Common myeloid progenitor, CD34-positive (primary cell): ENCODE results near the gene EEF1AKMT2.

Source experiments
- CTCF ChIA-PET: fragments of 350-600 bp; sonication (Branson Sonifier 250); formaldehyde crosslinking; loops from one replicate; lab custom pipeline; 2021; ENCODE audit warnings: antibody characterized with exemption; lab: Charles Lee
- POLR2A ChIA-PET: fragments of 350-600 bp; sonication (Branson Sonifier 250); formaldehyde crosslinking; loops from one replicate; lab custom pipeline; 2021; ENCODE audit warnings: antibody characterized with exemption; lab: Charles Lee
- DNase-seq, 3 donors: peaks; one replicate each; pipeline versions ENCODE4 v3.0.0 to v3.0.0-alpha.2; 2013
- H3K27ac ChIP-seq, 2 experiments: 1 replicate in 1 of 2; 2 replicates in 1 of 2; pipeline ENCODE4 v1.7.0; 2013; ENCODE audit warnings: inconsistent platforms in 2 of 2, low read length in 2 of 2, mild to moderate bottlenecking in 2 of 2, low read depth in 1 of 2, moderate library complexity in 1 of 2; ENCODE audit not compliant: severe bottlenecking in 2 of 2, insufficient read depth in 1 of 2, poor library complexity in 1 of 2
- H3K27me3 ChIP-seq, 5 experiments: replicated peaks in 2 of 5; 1 replicate in 3 of 5; 2 replicates in 2 of 5; pipeline versions ENCODE4 v1.6.1 to v1.7.0; 2013; ENCODE audit warnings: low read length in 4 of 5, mild to moderate bottlenecking in 2 of 5, moderate library complexity in 2 of 5, inconsistent platforms in 1 of 5; ENCODE audit not compliant: insufficient read depth in 5 of 5, control insufficient read depth in 4 of 5
- H3K36me3 ChIP-seq, 4 experiments: 1 replicate in 2 of 4; 2 replicates in 2 of 4; pipeline versions ENCODE4 v1.6.1 to v1.7.0; 2013; ENCODE audit warnings: low read length in 3 of 4, control low read depth in 1 of 4, mild to moderate bottlenecking in 1 of 4; ENCODE audit not compliant: control insufficient read depth in 4 of 4, insufficient read depth in 4 of 4
- H3K4me1 ChIP-seq, 4 experiments: 1 replicate in 3 of 4; 2 replicates in 1 of 4; pipeline versions ENCODE4 v1.6.1 to v1.7.1; 2013; ENCODE audit warnings: low read length in 3 of 4, mild to moderate bottlenecking in 3 of 4, control low read depth in 1 of 4, inconsistent platforms in 1 of 4, moderate library complexity in 1 of 4; ENCODE audit not compliant: control insufficient read depth in 4 of 4, insufficient read depth in 4 of 4; ENCODE audit errors: control extremely low read depth in 1 of 4
- H3K4me3 ChIP-seq, 7 experiments: 1 replicate in 4 of 7; 2 replicates in 3 of 7; pipeline versions ENCODE4 v1.5.1 to v1.7.0; 2013; ENCODE audit warnings: mild to moderate bottlenecking in 7 of 7, low read length in 6 of 7, moderate library complexity in 6 of 7, inconsistent platforms in 2 of 7, low read depth in 2 of 7, control low read depth in 1 of 7; ENCODE audit not compliant: insufficient read depth in 4 of 7, control insufficient read depth in 1 of 7; ENCODE audit errors: extremely low read depth in 1 of 7
- H3K9me3 ChIP-seq, 5 experiments: 1 replicate in 4 of 5; 2 replicates in 1 of 5; pipeline versions ENCODE4 v1.6.1 to v1.7.1; 2013; ENCODE audit warnings: low read length in 4 of 5, mild to moderate bottlenecking in 2 of 5, inconsistent platforms in 1 of 5, low read depth in 1 of 5, moderate library complexity in 1 of 5; ENCODE audit not compliant: control insufficient read depth in 4 of 5, insufficient read depth in 2 of 5; ENCODE audit errors: control extremely low read depth in 1 of 5
- WGBS: methylation state at CpG from one replicate; pipeline ENCODE4 v1.1.5; 2013; ENCODE audit not compliant: insufficient coverage; 5-methylcytosine and 5-hydroxymethylcytosine counted together

Gene EEF1AKMT2

GRCh38 chr10:124731551-124731950, 60.1 kb downstream of the EEF1AKMT2 start:
- POLR2A ChIA-PET, result no interaction called here
- H3K4me1 ChIP-seq, result peaks cover 19 to 35% (median 24%) of the 10 kb centered on the region in 4 experiments

GRCh38 chr10:124730790-124731189, 60.9 kb downstream of the EEF1AKMT2 start:
- Histone ChIP-seq H3K4me3 (no peak overlapping the region), H3K27ac (no peak overlapping the region), H3K4me1 (peaks cover 19 to 32% (median 24%) of the 10 kb centered on the region in 4 experiments), H3K9me3 (no peaks in the 10 kb centered on the region), H3K36me3 (peaks cover 0 to 25% (median 1%) of the 10 kb centered on the region in 4 experiments), H3K27me3 (no peaks in the 10 kb centered on the region)
- 100% methylated on average over 1 of the region's 3 CpGs for WGBS
- no peak for DNase-seq
- ChIA-PET CTCF (interaction anchor here (1.1 to 4.2 kb wide), 4 partner anchors 8 to 102 kb away, joined by 3 to 29 read pairs (median 8); no protein-coding TSS in a partner anchor), POLR2A (no interaction called here)

More at GRCh38 chr10:124731551-124731950, 60.1 kb downstream of the EEF1AKMT2 start:
- H3K36me3 ChIP-seq, result peaks cover 0 to 26% (median 1%) of the 10 kb centered on the region in 4 experiments
- no peak overlapping the region for H3K4me3 ChIP-seq
- DNase-seq, result no peak
- no peaks in the 10 kb centered on the region for H3K27me3 ChIP-seq
- no peak overlapping the region for H3K27ac ChIP-seq
- no peaks in the 10 kb centered on the region for H3K9me3 ChIP-seq
- WGBS, result 100% methylated on average over 5 of the region's 9 CpGs
- CTCF ChIA-PET, result interaction anchor here (1.1 to 4.2 kb wide), 6 partner anchors 9 to 103 kb away, joined by 3 to 29 read pairs (median 4); no protein-coding TSS in a partner anchor

GRCh38 chr10:124728830-124729661, 62.6 kb downstream of the EEF1AKMT2 start:
- 67% methylated on average over 4 of the region's 8 CpGs for WGBS
- ChIA-PET CTCF (interaction anchor here (0.8 to 8.9 kb wide), 9 partner anchors 10 to 193 kb away, joined by 3 to 78 read pairs (median 3); no protein-coding TSS in a partner anchor), POLR2A (interaction anchor here (1.0 to 1.3 kb wide), 2 partner anchors 10 to 32 kb away, joined by 3 to 6 read pairs; no protein-coding TSS in a partner anchor)
- Histone ChIP-seq H3K9me3 (no peaks in the 10 kb centered on the region), H3K27me3 (no peaks in the 10 kb centered on the region), H3K4me3 (peak overlapping the region in 1 of 7 experiments; percentile 6), H3K4me1 (peaks cover 19 to 41% (median 27%) of the 10 kb centered on the region in 4 experiments), H3K27ac (no peak overlapping the region), H3K36me3 (peaks cover 0 to 25% (median 1%) of the 10 kb centered on the region in 4 experiments)
- peak in 1 of 3 donors; percentile 47 for DNase-seq

DNA sequence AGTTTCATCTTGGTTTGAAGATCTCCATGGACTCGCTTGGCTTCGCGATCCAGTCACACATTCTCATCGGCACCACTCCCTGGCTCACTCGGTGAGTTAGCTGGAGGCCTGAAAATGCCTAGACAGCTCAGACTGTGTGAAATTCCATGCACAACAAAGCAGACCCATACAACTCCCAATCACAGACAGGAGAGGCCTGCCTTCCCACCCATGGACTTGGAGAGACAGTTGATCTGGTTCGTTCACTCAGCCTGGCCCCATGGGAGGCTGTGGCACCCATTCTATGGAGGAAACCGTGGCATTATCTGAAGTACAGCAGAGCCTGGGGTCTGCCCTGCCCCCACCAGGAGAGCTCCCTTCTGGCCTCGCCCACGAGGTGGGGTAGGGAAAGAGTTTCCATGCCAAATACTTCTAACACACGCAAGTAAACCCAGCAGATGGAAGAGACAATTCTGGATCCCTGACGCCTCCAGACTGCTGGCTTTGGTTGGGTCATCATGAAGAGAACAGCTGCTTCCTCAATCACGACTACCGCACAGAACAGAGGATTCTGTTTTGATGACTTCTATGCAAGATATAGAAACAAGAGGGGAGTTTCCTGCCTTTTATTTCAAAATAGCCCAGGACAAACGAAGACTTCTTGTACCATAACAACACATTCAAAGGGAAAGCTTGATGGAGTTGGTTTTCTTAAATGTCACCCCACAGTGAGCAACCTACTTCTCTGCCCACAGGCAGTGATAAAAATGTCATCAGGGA, 63.4 kb downstream of the EEF1AKMT2 start:
- DNase-seq, result peak in 2 of 3 donors; percentile 82 to 87
- H3K36me3 ChIP-seq, result peaks cover 0 to 25% (median 1%) of the 10 kb centered on the region in 4 experiments
- H3K4me3 ChIP-seq, result no peak overlapping the region

DNA sequence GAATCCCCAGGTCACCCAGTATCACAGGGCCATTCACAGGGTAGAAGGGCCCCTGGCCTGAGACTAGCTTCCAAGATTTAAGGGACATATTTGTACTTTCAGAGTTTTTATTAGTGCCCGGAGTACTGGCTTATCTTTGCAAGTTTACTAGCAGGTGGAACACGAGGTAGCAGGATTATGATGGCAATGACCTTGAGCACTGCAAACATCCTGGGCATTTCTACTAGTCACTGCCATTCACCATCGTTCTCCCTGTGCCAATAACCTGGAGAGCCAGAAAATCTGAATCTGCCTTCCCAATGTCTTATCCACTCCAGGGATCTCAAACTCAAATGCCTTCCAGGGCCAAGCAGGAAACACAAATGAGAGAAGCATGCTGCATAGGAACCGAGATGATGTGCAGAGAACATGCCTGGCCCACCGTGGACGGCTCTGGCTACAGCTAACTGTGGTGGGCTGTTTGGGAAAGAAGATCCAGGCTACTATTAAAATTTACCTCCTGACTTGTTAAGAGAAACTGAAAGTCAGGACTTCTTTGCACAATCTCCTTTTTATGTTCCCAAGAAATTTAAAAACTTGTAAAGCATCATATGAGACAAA, 64.2 kb downstream of the EEF1AKMT2 start:
- Histone ChIP-seq H3K9me3 (no peaks in the 10 kb centered on the region), H3K4me3 (no peak overlapping the region), H3K27ac (no peak overlapping the region), H3K4me1 (peaks cover 28 to 53% (median 43%) of the 10 kb centered on the region in 4 experiments), H3K27me3 (no peaks in the 10 kb centered on the region), H3K36me3 (peaks cover 0 to 21% (median 1%) of the 10 kb centered on the region in 4 experiments)
- POLR2A ChIA-PET, result interaction anchor here (1.3 kb wide), 1 partner anchor 9 kb away, joined by 6 read pairs; no protein-coding TSS in a partner anchor
- CTCF ChIA-PET, result interaction anchor here (1.2 to 8.9 kb wide), 3 partner anchors 14 to 21 kb away, joined by 3 to 78 read pairs (median 3); no protein-coding TSS in a partner anchor
- 100% methylated on average over 2 of the region's 6 CpGs for WGBS
- no peak for DNase-seq

More for the DNA sequence above, 63.4 kb downstream of the EEF1AKMT2 start:
- ChIA-PET POLR2A (interaction anchor here (1.3 kb wide), 1 partner anchor 10 kb away, joined by 6 read pairs; no protein-coding TSS in a partner anchor), CTCF (interaction anchor here (1.0 to 8.9 kb wide), 7 partner anchors 10 to 192 kb away, joined by 3 to 78 read pairs (median 3); no protein-coding TSS in a partner anchor)
- Histone ChIP-seq H3K9me3 (no peaks in the 10 kb centered on the region), H3K4me1 (peaks cover 22 to 45% (median 35%) of the 10 kb centered on the region in 4 experiments), H3K27me3 (no peaks in the 10 kb centered on the region), H3K27ac (no peak overlapping the region)
- WGBS, result 91% methylated on average over 11 of the region's 14 CpGs

GRCh38 chr10:124725791-124726190, 65.9 kb downstream of the EEF1AKMT2 start:
- CTCF ChIA-PET, result interaction anchor here (1.0 to 8.9 kb wide), 2 partner anchors 8 to 15 kb away, joined by 3 to 78 read pairs; no protein-coding TSS in a partner anchor
- Histone ChIP-seq H3K4me3 (no peak overlapping the region), H3K27ac (no peak overlapping the region), H3K4me1 (peaks cover 39 to 69% (median 59%) of the 10 kb centered on the region in 4 experiments), H3K36me3 (peaks cover 0 to 17% (median 0%) of the 10 kb centered on the region in 4 experiments), H3K9me3 (no peaks in the 10 kb centered on the region), H3K27me3 (no peaks in the 10 kb centered on the region)
- no peak for DNase-seq
- 96% methylated on average over 7 of the region's 7 CpGs for WGBS
- POLR2A ChIA-PET, result no interaction called here
